Astrocyte of the spinal cord (primary cell): ENCODE data around the gene ARPIN.
A peak's percentile ranks its signal among the peaks of the same experiment; 100 is the strongest.

Experiments
- DNase-seq: peaks from one replicate; pipeline ENCODE4 v3.0.0; 2011; ENCODE audit warnings: low read depth, low spot score
- H3K4me3 ChIP-seq: 2 replicates; pipeline ENCODE4 v1.5.1; 2011; ENCODE audit warnings: low read depth, mild to moderate bottlenecking, low read length, moderate library complexity
- CTCF ChIP-seq: IDR thresholded peaks from 2 replicates; pipeline ENCODE4 v1.5.1; 2012; ENCODE audit warnings: low read depth, mild to moderate bottlenecking, low read length, inconsistent platforms
- in situ Hi-C: cut with HindIII; loops from 2 replicates; pipeline ENCODE4 v1.10.0; 2017; ENCODE audit warnings: low sequenced_read_pairs

Gene ARPIN

GRCh38 chr15:89932880-89933279 is 20.1 kb upstream of the ARPIN start:
- no peak overlapping the region for H3K4me3 ChIP-seq
- in situ Hi-C loops: no loop called here
- DNase-seq: no peak
- no peak for TF ChIP-seq CTCF

GRCh38 chr15:89928421-89928820 is 15.7 kb upstream of the ARPIN start:
- in situ Hi-C loops: no loop called here
- no peak for DNase-seq
- TF ChIP-seq CTCF: no peak
- no peak overlapping the region for H3K4me3 ChIP-seq

- no peak overlapping the region for H3K4me3 ChIP-seq
- DNase-seq: no peak
- no peak for TF ChIP-seq CTCF
- in situ Hi-C loops: no loop called here
These were observed 13.4 kb upstream of the ARPIN start for GRCh38 chr15:89926158-89926557.

DNA sequence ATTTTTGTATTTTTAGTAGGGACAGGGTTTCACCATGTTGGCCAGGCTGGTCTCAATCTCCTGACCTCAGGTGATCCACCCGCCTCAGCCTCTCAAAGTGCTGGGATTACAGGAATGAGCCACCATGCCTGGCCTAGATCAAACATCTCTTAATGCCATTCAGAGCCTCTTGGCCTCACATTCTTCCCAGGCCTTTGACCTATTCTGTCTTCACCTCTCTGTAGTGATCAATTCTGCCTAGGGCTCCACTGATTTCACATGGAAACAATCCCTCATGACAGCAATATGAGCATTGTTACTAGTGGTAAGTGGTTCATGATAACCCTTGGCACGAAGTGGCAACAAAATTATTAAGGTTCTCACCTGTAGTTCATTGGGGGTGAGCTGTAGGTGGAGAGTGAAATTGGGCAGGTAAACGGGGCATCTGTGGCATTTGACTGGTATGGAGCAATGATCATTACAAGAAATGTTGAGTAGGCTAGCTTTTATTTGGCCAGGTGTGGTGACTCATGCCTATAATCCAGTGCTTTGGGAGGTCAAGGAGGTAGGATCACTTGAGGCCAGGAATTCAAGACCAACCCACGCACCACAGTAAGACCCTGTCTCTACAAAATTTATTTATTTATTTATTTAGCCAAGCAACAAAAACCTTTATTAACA is 4.8 kb upstream of the ARPIN start:
- in situ Hi-C loops: no loop called here
- H3K4me3 ChIP-seq: no peak overlapping the region
- TF ChIP-seq CTCF: no peak
- DNase-seq: no peak

DNA sequence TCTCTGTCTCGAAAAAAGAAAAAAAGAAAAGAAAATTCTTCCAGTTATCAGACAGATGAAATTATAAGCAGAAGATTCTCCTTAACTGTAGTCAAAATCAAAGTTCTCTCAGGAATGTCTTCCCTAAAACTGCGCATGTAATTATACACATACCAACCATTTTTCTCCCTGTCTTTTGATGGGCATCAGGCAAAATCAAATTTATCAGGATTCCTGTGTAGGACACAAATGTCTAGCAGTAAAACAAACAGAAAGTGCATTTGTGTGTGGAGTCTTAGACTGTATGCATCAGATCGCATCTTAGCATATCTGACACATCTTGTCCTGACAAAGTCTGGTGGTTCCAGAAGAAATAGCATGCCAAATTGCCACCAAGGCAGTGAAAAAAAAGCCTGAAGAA is 3.9 kb upstream of the ARPIN start:
- H3K4me3 ChIP-seq: no peak overlapping the region
- no peak for DNase-seq
- TF ChIP-seq CTCF: no peak
- in situ Hi-C loops: no loop called here

- DNase-seq: peak; percentile 8
- TF ChIP-seq CTCF: no peak
- in situ Hi-C loops: no loop called here
- H3K4me3 ChIP-seq: peak overlapping the region; percentile 63
These were observed 543 bp downstream of the ARPIN start for GRCh38 chr15:89912145-89912673.
